22Rv1 (cell line): ENCODE data around the gene GUK1.
A peak's percentile ranks its signal among the peaks of the same experiment; 100 is the strongest.

ENCODE experiments used
- H3K27ac ChIP-seq: fragments of 450-650 bp; 2 replicates; pipeline ENCODE4 v1.5.1; 2017
- CTCF ChIP-seq: fragments of 450-650 bp; IDR thresholded peaks from 2 replicates; pipeline ENCODE4 v1.5.1; 2017; ENCODE audit warnings: mild to moderate bottlenecking
- ZFX ChIP-seq: fragments of 450-650 bp; IDR thresholded peaks from 2 replicates; pipeline ENCODE4 v1.6.1; 2017; ENCODE audit warnings: antibody characterized with exemption, borderline replicate concordance

Gene GUK1

GRCh38 chr1:228105996-228106799 is 33.9 kb upstream of the GUK1 start:
- peak overlapping the region; percentile 98; the same call in 1 of the 2 replicates for H3K27ac ChIP-seq
- no peak for TF ChIP-seq ZFX

- H3K27ac ChIP-seq: no peak overlapping the region
- TF ChIP-seq CTCF (no peak), ZFX (no peak)
Observed at GRCh38 chr1:228106800-228107054, 33.4 kb upstream of the GUK1 start.

- no peak overlapping the region; the same call in 1 of the 2 replicates for H3K27ac ChIP-seq
- TF ChIP-seq ZFX (no peak), CTCF (no peak)
Observed at GRCh38 chr1:228107636-228108035, 32.4 kb upstream of the GUK1 start.

GRCh38 chr1:228108055-228108690 is 31.9 kb upstream of the GUK1 start:
- H3K27ac ChIP-seq: peak overlapping the region; percentile 67
- TF ChIP-seq ZFX: no peak
- no peak for TF ChIP-seq CTCF

GRCh38 chr1:228108742-228109072 is 31.4 kb upstream of the GUK1 start:
- peak overlapping the region; percentile 67 for H3K27ac ChIP-seq
- TF ChIP-seq ZFX (no peak), CTCF (no peak)

- peak within 1 kb of the TSS; percentile 67 for H3K27ac ChIP-seq
- no peak for TF ChIP-seq ZFX
- TF ChIP-seq CTCF: peak; percentile 55
Observed at GRCh38 chr1:228109073-228109961, 30.8 kb upstream of the GUK1 start, which contains the start of gene MRPL55. TSS of gene MRPL55 (minus strand) at chr1:228109299. CDS start at chr1:228108260, 1,039 bp downstream.

- no peak for TF ChIP-seq CTCF
- H3K27ac ChIP-seq: peak overlapping the region; percentile 67; the same call in 1 of the 2 replicates
Observed at GRCh38 chr1:228109962-228110488, 30.1 kb upstream of the GUK1 start.
